HG02938 (cell line): ENCODE results near the gene ASB9.
"Not testable (repeated sequence)": the region's sequence is repeated elsewhere in the genome, so short reads cannot be mapped to it uniquely, and the experiment has no call there.

Experiments used
- ATAC-seq: cut with Tn5 transposase; IDR thresholded peaks from one replicate; pipeline ENCODE4 v1.9.1; 2021; ENCODE audit warnings: mild to moderate bottlenecking, moderate library complexity; ENCODE audit not compliant: unreplicated experiment

Gene ASB9

GRCh38 chrX:15242899-15243555, 26.9 kb downstream of the ASB9 start:
- ATAC-seq = no peak

- ATAC-seq = no peak
Observed at GRCh38 chrX:15241301-15241700, 28.6 kb downstream of the ASB9 start.

- no peak for ATAC-seq
Observed at GRCh38 chrX:15240414-15240813, 29.5 kb downstream of the ASB9 start.

GRCh38 chrX:15236146-15236545, 33.7 kb downstream of the ASB9 start:
- ATAC-seq = no peak

- ATAC-seq = no peak
Observed at GRCh38 chrX:15235001-15235400, 34.9 kb downstream of the ASB9 start.

- no peak for ATAC-seq
Observed at GRCh38 chrX:15233416-15234015, 36.4 kb downstream of the ASB9 start.

GRCh38 chrX:15224747-15225146, 45.1 kb downstream of the ASB9 start:
- ATAC-seq = no peak

- no peak for ATAC-seq
Observed at GRCh38 chrX:15221321-15221720, 48.6 kb downstream of the ASB9 start.

DNA sequence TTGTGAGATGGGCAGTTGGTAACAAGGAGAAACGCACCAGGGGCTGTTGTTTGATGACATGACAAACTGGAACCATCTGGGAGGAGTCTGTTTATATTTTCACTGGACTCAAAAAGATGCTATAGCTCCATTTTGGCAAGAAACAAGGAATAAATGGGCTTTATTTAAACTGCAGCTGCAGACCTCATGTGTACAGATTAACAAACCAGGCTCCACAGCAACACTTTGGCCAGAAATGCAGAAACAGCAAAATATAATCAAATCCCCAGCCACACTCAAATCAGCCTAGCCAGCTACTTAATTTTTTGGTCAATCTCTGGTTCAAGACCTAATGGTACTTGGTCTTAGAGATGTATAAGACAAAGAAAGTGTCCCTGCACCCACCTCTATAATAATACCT, 52.7 kb downstream of the ASB9 start:
- no peak for ATAC-seq

DNA sequence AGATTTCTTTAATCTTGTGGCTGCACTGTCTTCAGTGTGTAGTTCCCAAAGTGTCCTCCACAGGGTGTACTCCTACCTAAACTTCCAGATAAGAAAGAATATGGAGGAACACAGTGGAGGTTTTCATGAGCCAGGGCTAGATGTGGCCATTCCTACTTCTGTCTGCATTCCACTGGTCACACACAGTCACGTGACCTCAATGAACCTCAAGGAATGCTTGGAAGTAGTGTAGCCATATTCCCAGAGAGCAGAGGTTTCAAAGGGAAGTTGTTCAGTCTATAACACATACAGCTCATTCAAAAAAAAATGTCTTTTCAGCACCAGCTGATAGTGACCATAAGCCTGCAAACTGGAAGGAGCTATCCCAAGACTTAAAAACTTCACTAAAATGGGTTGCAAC, 53.6 kb downstream of the ASB9 start:
- no peak for ATAC-seq

GRCh38 chrX:15215366-15215765, 54.5 kb downstream of the ASB9 start:
- ATAC-seq = no peak

DNA sequence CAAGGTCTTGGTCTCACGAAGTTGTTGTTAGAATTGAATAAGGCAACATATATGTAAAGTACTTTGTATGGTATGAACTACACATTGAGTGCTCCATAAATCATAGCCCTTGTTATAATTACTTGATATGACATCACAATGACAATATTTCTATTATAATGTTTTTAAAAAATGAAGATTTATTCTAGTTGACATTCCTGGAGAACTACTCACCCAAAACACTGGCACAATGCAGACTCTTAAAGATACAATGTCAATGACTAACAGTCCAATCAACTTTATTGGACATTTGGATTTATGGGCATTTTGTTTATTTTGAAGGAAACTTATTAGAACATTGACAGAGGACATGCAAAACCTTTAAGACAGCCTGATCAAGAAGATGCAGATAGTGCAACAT, 55.3 kb downstream of the ASB9 start:
- no peak for ATAC-seq

DNA sequence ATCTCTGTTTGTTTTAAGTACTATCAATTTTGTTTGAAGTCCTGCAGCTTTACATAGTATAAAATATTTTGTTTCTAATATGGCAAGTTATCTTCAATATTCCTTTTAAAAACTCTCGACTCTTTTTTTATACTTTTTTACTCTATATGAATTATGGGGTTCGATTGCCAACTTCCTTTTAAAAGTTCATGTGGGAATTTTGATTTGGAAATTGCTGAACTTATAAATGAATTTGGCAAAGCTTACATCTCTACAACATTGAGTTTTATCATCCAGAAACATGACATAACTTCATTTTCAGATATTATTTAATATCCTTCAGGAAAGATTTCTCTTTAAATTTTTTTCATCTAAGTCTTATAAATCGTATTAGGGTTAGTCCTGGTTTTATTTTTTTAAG, 60.8 kb downstream of the ASB9 start:
- ATAC-seq = no peak

DNA sequence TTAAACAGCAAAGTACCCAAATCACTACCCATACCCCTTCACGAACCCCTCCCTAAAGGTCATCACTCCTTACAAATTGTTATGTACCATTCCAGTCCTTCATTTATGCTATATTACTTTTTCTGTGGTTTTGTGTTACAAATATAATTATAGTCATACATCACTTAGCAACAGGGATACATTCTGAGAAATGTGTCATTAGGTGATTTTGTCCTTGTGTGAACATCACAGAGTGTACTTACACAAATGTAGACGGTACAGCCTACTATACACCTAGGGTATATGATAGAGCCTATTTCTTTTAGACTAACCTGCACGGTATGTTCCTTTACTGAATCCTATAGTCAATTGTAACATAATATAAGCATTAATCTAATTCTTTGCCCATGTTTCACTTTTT, 61.9 kb downstream of the ASB9 start:
- no peak for ATAC-seq

GRCh38 chrX:15207384-15207783, 62.5 kb downstream of the ASB9 start:
- ATAC-seq = no peak

GRCh38 chrX:15206306-15206705, 63.6 kb downstream of the ASB9 start:
- ATAC-seq = no peak

- peak; percentile 83 for ATAC-seq
Observed at GRCh38 chrX:15204130-15204751, 65.6 kb downstream of the ASB9 start.

DNA sequence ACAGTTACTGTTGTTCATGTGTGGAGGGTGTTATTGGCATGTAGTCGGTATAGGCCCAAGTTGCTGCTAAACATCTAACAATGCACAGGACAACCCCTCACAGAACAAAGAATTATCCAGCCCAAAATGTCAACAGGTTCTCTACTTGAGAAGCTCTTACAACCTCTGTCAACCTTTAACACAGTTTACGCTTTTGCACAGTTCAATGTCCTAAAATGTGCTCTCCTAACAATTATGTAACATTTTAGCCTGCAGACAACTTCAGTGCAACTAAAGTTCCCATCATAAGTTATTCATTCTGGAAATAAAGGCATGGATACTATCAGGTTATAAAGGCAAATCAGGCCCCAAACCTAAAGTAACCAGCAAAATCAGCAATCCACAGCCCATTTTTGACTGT, 66.2 kb downstream of the ASB9 start:
- ATAC-seq = no peak

DNA sequence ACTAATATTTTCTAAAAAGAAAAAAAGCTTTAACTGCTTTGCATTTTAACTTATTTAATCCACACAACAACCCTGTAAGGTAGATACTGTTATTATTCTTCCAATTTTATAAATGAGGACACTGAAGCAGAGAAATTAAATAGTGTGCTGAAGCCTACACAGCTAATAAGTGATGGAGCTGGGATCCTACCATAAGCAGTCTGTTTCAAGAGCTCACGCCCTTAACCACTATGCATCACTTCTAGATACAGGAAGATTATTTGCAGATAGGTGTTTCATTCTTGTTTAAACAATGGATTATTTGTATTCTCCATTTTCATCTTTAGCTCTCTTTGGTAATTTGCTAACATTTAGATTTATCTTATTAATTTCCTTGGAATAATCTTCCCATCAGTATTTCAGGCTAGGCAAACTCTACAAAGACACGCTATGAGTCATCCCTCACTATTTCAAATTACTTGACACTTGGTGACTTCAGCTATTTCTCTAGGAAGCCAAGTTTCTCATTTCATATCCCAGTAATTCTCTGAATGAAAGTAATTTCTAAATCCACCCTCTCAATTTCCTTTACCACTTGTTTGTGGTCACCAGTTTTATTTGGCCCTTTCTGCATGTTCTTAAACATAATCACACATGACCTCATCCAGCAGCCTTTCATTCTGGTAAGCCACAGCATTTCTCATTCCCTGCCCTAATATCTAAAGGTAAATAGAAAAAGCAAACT, 67.3 kb downstream of the ASB9 start:
- ATAC-seq = peak; percentile 36

DNA sequence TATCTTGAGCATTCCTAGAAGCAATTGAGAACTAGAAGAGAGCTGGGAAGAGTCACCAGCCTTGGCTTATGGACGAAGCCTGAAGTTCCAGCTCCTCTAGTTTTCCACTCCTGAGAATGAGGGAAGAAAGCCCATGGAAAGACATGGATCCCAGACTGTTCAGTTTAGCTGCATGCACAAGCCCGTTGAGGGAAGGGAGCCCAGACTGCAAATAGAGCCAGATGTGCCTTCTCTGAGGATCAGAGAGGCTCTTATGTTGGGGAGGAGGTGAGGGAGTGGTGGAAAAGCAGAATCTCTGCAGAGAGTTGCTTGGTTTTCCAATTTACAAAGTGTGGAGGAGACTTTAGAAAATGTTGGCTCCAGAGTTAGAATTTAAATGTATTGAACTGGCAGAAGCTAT, 69.0 kb downstream of the ASB9 start:
- no peak for ATAC-seq

GRCh38 chrX:15198608-15199202, 71.2 kb downstream of the ASB9 start:
- ATAC-seq = not testable (repeated sequence)
